B cell (primary cell): ENCODE measurements around the gene NOXA1. TPM values are rescaled to one million over a fixed set of nuclear protein-coding genes. Genes with fewer than 3 reads are reported as not detected.
"Not testable (repeated sequence)": the region's sequence is repeated elsewhere in the genome, so short reads cannot be mapped to it uniquely, and the experiment has no call there.

Source experiments
- ATAC-seq: fragments of 200-7000 bp; cut with Tn5 transposase; one replicate; pipeline ENCODE4 v1.10.0; 2021; ENCODE audit warnings: low read depth, mild to moderate bottlenecking, moderate number of reproducible peaks, moderate library complexity
- CTCF ChIA-PET: fragments of 350-600 bp; sonication (Branson Sonifier 250); formaldehyde crosslinking; loops from one replicate; lab custom pipeline; 2021; ENCODE audit warnings: antibody characterized with exemption, inconsistent platforms; lab: Charles Lee
- POLR2A ChIA-PET: fragments of 350-600 bp; sonication (Branson Sonifier 250); formaldehyde crosslinking; loops from one replicate; lab custom pipeline; 2021; ENCODE audit warnings: antibody characterized with exemption; lab: Charles Lee
- DNase-seq: peaks from one replicate; pipeline ENCODE4 v3.0.0; 2013
- H2AFZ ChIP-seq: 2 replicates; pipeline ENCODE4 v1.6.1; 2012; ENCODE audit warnings: mild to moderate bottlenecking, low read depth, low read length; ENCODE audit not compliant: insufficient read depth, poor library complexity, severe bottlenecking
- H3K27ac ChIP-seq, 2 donors: 1 replicate in 1 of 2; 2 replicates in 1 of 2; pipeline ENCODE4 v1.5.1; 2012 to 2013; ENCODE audit warnings: low read length in 2 of 2, mild to moderate bottlenecking in 2 of 2, moderate library complexity in 1 of 2
- H3K27me3 ChIP-seq, 4 experiments: fragments of 200-600 bp in 1 of 4; sonication (generic) in 1 of 4; replicated peaks in 1 of 4; 1 replicate in 2 of 4; 2 replicates in 2 of 4; pipeline versions ENCODE4 v1.6.1 to v1.7.0; 2013 to 2016; ENCODE audit warnings: low read length in 3 of 4, mild to moderate bottlenecking in 2 of 4, mixed read lengths in 1 of 4, moderate library complexity in 1 of 4; ENCODE audit not compliant: insufficient read depth in 4 of 4, control insufficient read depth in 3 of 4; ENCODE audit errors: control extremely low read depth in 1 of 4
- H3K36me3 ChIP-seq, 2 experiments: replicated peaks in 1 of 2; 1 replicate in 1 of 2; 2 replicates in 1 of 2; pipeline versions ENCODE4 v1.6.1 to v1.7.1; 2013; ENCODE audit warnings: low read length in 1 of 2; ENCODE audit not compliant: insufficient read depth in 2 of 2, control insufficient read depth in 1 of 2; ENCODE audit errors: control extremely low read depth in 1 of 2, extremely low read depth in 1 of 2
- H3K4me1 ChIP-seq, 2 donors: fragments of 200-600 bp in 1 of 2; sonication (generic) in 1 of 2; 1 replicate in 1 of 2; 2 replicates in 1 of 2; pipeline versions ENCODE4 v1.5.1 to v1.6.1; 2013 to 2017; ENCODE audit warnings: low read length in 2 of 2; ENCODE audit not compliant: control insufficient read depth in 2 of 2, insufficient read depth in 2 of 2
- H3K4me2 ChIP-seq: replicated peaks from 2 replicates; pipeline ENCODE3; 2012; ENCODE audit warnings: mild to moderate bottlenecking, low read depth, low read length; ENCODE audit not compliant: poor library complexity, severe bottlenecking
- H3K4me3 ChIP-seq, 5 experiments: fragments of 200-600 bp in 1 of 5; sonication (generic) in 1 of 5; 1 replicate in 3 of 5; 2 replicates in 2 of 5; pipeline versions ENCODE4 v1.5.1 to v1.7.0; 2011 to 2016; ENCODE audit warnings: low read length in 4 of 5, mild to moderate bottlenecking in 4 of 5, low read depth in 2 of 5, control low read depth in 1 of 5, moderate library complexity in 1 of 5; ENCODE audit not compliant: insufficient read depth in 1 of 5; ENCODE audit errors: control extremely low read depth in 1 of 5, extremely low read depth in 1 of 5
- H3K79me2 ChIP-seq: fragments of 200-600 bp; sonication (generic); one replicate; pipeline ENCODE4 v1.6.0; 2016; ENCODE audit warnings: low read length; ENCODE audit not compliant: control insufficient read depth, insufficient read depth
- H3K9ac ChIP-seq: fragments of 200-600 bp; sonication (generic); 2 replicates; pipeline ENCODE4 v1.6.1; 2017; ENCODE audit warnings: mild to moderate bottlenecking, low read length, moderate library complexity
- H3K9me3 ChIP-seq, 3 donors: one replicate each; pipeline versions ENCODE4 v1.6.1 to v1.7.1; 2013; ENCODE audit warnings: low read length in 2 of 3; ENCODE audit not compliant: control insufficient read depth in 2 of 3, insufficient read depth in 1 of 3; ENCODE audit errors: control extremely low read depth in 1 of 3
- H4K20me1 ChIP-seq: 2 replicates; pipeline ENCODE4 v1.6.0; 2012; ENCODE audit warnings: mild to moderate bottlenecking, low read length; ENCODE audit not compliant: insufficient read depth, control insufficient read depth, poor library complexity, severe bottlenecking
- H3K27ac Mint-ChIP-seq: one replicate; pipeline ENCODE4 v1.8.0; 2021; ENCODE audit warnings: mixed read lengths
- H3K27me3 Mint-ChIP-seq: one replicate; pipeline ENCODE4 v1.8.0; 2021; ENCODE audit warnings: mixed read lengths
- H3K4me1 Mint-ChIP-seq: one replicate; pipeline ENCODE4 v1.8.0; 2021; ENCODE audit warnings: mixed read lengths
- H3K4me3 Mint-ChIP-seq: one replicate; pipeline ENCODE4 v1.8.0; 2021; ENCODE audit warnings: mixed read lengths
- H3K9me3 Mint-ChIP-seq: one replicate; pipeline ENCODE4 v1.8.0; 2022; ENCODE audit warnings: mixed read lengths; ENCODE audit not compliant: insufficient read depth
- CTCF ChIP-seq: fragments of 200-600 bp; IDR thresholded peaks from one replicate; pipeline ENCODE4 v1.8.0; 2022; ENCODE audit warnings: antibody characterized with exemption, mild to moderate bottlenecking
- EZH2 ChIP-seq: IDR thresholded peaks from 2 replicates; pipeline ENCODE4 v1.6.1; 2012; ENCODE audit warnings: borderline replicate concordance, low read depth, mild to moderate bottlenecking, moderate library complexity, low read length; ENCODE audit not compliant: insufficient read depth, poor library complexity, severe bottlenecking
- WGBS: methylation state at CpG from one replicate; pipeline ENCODE4 v1.1.5; 2013; ENCODE audit warnings: missing lambda C conversion rate; ENCODE audit not compliant: insufficient coverage; 5-methylcytosine and 5-hydroxymethylcytosine counted together
- intact Hi-C: fragments of 100-400 bp; cut with micrococcal nuclease; formaldehyde crosslinking; loops from one replicate; pipeline ENCODE4 v1.10.0; 2022
- polyA plus RNA-seq: library from polyadenylated mRNA; depleted of rRNA; stranded (reverse); fragments of >200 nt; gene quantifications from 2 replicates; pipeline ENCODE4 v1.2.3, GENCODE V29; 2012
- total RNA-seq, 2 donors: library from RNA; stranded (reverse); fragments of 120-200 nt in 1 of 2; gene quantifications; 1 replicate in 1 of 2; 2 replicates in 1 of 2; pipeline versions ENCODE4 v1.2.3 to v1.2.4, GENCODE V29; 2013 to 2022

NOXA1 gene
- total and polyA plus RNA-seq, 2 donors (not counting 1 experiment from before 2014, with no cell fraction given) = 5.7 to 7.7 TPM

GRCh38 chr9:137409515-137409914 lies 13.7 kb upstream of the NOXA1 start:
- CTCF ChIA-PET = interaction anchor here (2.5 kb wide), 1 partner anchor 107 kb away, joined by 7 read pairs; the partner anchor contains the start of gene NRARP

GRCh38 chr9:137410236-137410890 lies 12.8 kb upstream of the NOXA1 start:
- H3K4me3 Mint-ChIP-seq, intact Hi-C loops, H3K9me3 ChIP-seq, H3K4me3 ChIP-seq, H3K27me3 Mint-ChIP-seq, DNase-seq, H3K4me2 ChIP-seq, POLR2A ChIA-PET, H2AFZ ChIP-seq, H3K9me3 Mint-ChIP-seq, CTCF ChIA-PET, ATAC-seq, H3K27ac ChIP-seq, H3K36me3 ChIP-seq, H3K9ac ChIP-seq, H3K27ac Mint-ChIP-seq: not testable (repeated sequence)
- Histone ChIP-seq H3K27me3 (peaks cover 0 to 27% (median 10%) of the 10 kb centered on the region in 4 experiments), H4K20me1 (peaks cover 62% of the 10 kb centered on the region), H3K4me1 (peaks cover 18 to 32% of the 10 kb centered on the region in 2 donors), H3K79me2 (peaks cover 21% of the 10 kb centered on the region)
- 48% methylated on average over 12 of the region's 18 CpGs for WGBS
- H3K4me1 Mint-ChIP-seq = peaks cover 17% of the 10 kb centered on the region

More at GRCh38 chr9:137409515-137409914, 13.7 kb upstream of the NOXA1 start:
- H3K9me3 ChIP-seq = peaks cover 0 to 2% (median 0%) of the 10 kb centered on the region in 3 donors
- H3K4me3 Mint-ChIP-seq = peak overlapping the region; percentile 19
- peaks cover 0 to 27% (median 10%) of the 10 kb centered on the region in 4 experiments for H3K27me3 ChIP-seq
- no peaks in the 10 kb centered on the region for H3K36me3 ChIP-seq
- no peak overlapping the region for H2AFZ ChIP-seq
- H3K4me3 ChIP-seq = no peak overlapping the region
- intact Hi-C loops = no loop called here
- TF ChIP-seq CTCF = no peak
- no peak for TF ChIP-seq EZH2
- no peaks in the 10 kb centered on the region for H3K9me3 Mint-ChIP-seq
- no peak overlapping the region for H3K4me2 ChIP-seq
- peaks cover 17% of the 10 kb centered on the region for H3K4me1 Mint-ChIP-seq
- no peak overlapping the region for H3K9ac ChIP-seq
- no peaks in the 10 kb centered on the region for H3K27me3 Mint-ChIP-seq
- no peak for DNase-seq
- peaks cover 18 to 32% of the 10 kb centered on the region in 2 donors for H3K4me1 ChIP-seq
- peaks cover 19% of the 10 kb centered on the region for H3K79me2 ChIP-seq
- 97% methylated on average over 11 of the region's 11 CpGs for WGBS
- POLR2A ChIA-PET = no interaction called here
- H3K27ac ChIP-seq = no peak overlapping the region
- peaks cover 58% of the 10 kb centered on the region for H4K20me1 ChIP-seq
- no peak for ATAC-seq
- H3K27ac Mint-ChIP-seq = no peak overlapping the region
